Putamen (tissue), 1 donor: Measurements from ENCODE around the gene PTGES2.
A peak's percentile ranks its signal among the peaks of the same experiment; 100 is the strongest.
"Not testable (repeated sequence)": the region's sequence is repeated elsewhere in the genome, so short reads cannot be mapped to it uniquely, and the experiment has no call there.

Experiments used
- DNase-seq: peaks from one replicate; pipeline ENCODE4 v3.0.0-alpha.2; 2016; ENCODE audit warnings: low spot score

The PTGES2 gene

DNA sequence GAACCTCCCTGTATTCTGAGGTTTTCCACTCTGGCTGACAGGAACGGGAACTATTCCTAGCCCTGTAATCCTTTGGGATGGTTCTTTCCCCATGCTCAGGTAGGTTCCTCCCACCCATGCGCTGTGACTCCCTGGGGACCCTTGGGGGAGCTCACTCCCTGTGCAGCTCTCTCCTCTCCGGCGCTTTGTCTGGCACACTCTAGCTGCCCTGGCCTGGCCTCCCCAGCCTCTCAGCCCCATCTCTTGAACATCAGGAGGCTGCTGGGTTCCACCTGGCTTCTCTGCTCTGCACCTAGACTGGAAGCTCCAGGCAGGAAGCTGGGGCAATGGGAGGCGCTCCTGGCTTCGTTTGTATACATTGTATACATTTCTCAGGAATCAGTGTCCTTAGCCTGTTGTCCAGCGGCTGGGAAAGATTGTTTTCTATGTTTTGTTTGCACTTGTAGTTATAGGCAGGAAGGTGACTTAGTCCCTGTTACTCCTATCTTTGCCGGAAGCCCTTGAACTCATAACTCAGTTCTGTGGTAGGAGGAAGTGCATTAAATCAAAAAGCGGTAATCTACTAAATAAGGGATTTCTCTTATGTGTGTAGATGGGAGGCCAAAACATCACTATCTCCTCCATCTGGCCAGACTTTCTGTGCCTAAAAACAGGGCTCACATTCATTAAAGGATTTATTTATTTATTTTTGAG is 39.1 kb downstream of the PTGES2 start:
- no peak for DNase-seq

DNA sequence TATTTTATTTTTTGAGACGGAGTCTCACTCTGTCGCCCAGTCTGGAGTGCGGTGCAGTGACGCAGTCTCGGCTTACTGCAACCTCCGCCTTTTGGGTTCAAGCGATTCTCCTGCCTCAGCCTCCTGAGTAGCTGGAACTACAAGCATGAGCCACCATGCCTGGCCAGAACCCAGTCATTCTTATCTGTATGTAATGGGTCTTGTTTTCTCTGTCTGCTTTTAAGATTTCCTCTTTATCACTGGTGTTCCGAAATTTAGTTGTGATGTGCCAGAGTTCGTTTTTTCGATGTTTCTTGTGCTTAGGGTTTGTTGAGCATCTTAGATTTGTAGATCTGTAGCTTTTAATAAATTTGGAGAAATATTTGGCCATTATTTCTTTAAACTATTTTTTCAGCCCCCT is 40.3 kb downstream of the PTGES2 start:
- no peak for DNase-seq

GRCh38 chr9:128085943-128086342 is 41.6 kb downstream of the PTGES2 start:
- no peak for DNase-seq

- no peak for DNase-seq
These were observed 42.8 kb downstream of the PTGES2 start for GRCh38 chr9:128084746-128085145.

DNA sequence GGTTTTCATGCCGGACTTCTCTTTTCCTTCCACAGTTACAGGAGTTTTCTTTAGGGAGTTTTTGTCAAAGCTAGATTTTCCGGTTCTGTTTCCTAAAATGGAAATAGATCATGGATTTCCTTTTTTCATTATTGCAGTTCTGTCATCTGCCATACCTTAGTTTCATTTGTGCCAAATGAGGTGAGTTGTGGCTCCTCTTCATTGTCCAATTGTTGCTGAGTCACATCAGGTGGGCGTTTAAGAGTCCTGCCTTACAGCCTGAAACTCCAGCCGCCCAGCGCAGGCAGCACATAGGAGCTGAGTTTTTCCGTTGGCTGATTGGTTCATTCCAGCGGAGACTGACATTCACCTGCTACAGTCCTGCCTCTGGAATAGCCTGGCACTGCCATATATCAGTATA is 45.4 kb downstream of the PTGES2 start:
- no peak for DNase-seq

GRCh38 chr9:128081056-128081455 is 46.5 kb downstream of the PTGES2 start:
- no peak for DNase-seq

DNA sequence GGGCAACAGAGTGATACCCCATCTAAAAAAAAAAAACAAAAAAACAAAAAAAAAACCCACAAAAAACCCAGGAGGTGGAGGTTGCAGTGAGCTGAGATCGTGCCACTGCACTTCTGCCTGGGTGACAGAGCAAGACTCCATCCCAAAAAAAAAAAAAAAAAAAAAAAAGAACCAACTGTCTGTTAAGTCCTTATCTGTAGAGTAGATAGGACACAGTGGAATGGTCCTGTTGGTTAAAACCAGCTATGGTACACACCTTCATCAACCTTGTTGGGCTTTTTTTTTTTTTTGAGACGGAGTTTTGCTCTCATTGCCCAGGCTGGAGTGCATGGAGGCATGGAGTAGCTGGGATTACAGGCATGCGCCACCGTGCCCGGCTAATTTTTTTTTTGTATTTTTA is 47.3 kb downstream of the PTGES2 start:
- DNase-seq, result no peak

- no peak for DNase-seq
These were observed 48.8 kb downstream of the PTGES2 start for GRCh38 chr9:128078504-128079434.

DNA sequence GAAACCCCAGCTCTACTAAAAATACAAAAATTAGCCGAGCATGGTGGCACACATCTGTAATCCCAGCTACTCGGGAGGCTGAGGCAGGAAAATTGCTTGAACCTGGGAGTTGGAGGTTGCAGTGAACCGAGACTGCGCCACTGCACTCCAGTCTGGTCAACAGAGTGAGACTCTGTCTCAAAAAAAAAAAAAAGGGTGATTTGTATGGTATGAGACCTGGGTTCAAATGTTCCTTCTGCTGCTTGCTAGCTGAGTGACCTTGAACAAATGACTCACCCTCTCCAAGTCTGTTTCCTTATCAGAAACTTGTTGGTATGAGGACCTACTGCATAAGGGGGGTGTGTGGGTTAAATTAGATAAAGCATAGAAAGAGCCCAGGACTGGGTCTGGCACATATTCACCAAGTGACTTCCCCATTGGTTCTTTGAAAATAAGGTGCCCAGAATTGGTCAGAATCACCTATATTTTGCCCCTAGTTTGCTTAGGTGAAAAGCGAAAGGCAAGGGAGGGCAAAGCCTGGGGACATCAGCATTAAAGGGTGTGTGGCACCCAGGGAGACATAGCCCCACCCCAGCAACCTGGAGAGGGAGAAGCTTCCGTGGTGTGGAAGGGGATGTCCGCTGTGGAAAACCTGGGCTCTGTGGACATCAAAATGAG is 49.6 kb downstream of the PTGES2 start:
- no peak for DNase-seq

- no peak for DNase-seq
These were observed 54.2 kb downstream of the PTGES2 start for GRCh38 chr9:128073253-128073886.

GRCh38 chr9:128072144-128073021 is 55.1 kb downstream of the PTGES2 start:
- DNase-seq, result peak; percentile 72

DNA sequence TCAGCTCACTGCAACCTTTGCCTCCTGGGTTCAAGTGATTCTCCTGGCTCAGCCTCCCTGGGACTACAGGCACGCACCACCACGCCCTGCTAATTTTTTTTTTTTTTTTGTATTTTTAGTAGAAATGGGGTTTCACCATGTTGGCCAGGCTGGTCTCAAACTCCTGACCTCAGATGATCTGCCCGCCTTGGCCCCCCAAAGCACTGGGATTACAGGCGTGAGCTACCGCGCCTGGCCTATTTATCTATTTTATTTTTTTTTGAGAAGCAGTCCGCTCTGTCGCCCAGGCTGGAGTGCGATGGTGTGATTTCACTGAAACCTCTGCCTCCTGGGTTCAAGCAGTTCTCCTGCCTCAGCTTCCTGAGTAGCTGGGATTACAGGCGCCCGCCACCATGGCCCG is 56.1 kb downstream of the PTGES2 start:
- DNase-seq, result not testable (repeated sequence)

GRCh38 chr9:128070874-128071273 is 56.7 kb downstream of the PTGES2 start:
- no peak for DNase-seq
